ENCODE measurements around the gene CHAD.

DNA sequence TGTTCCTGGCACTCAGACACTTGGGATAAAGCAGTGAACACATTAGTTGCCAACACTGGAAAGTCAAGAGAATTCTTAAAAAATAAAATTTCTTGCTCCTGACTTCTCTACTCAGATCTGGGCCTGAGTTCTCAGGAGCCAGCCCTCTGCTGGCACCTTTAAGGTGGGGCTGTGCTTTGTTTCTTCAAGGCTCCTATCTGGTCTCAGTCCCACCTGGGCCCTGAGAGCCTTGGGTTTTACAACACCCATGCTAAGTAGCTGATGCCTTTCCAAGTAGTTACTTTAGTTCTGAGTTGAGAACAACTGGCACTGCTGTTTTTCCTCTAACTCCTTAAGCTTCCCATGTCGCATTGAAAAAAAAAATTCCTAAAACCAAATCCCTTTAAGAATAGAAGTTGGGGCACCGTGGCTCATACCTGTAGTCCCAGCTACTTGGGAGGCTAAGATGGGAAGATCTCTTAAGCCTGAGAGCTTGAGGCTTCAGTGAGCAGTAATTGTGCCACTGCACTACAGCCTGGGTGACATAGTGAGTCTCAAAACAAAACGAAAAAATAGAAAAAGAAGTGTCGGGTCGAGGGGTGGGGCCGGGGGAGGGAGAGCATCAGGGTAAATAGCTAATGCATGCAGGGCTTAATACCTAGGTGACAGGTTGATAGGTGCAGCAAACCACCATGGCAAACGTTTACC, 16.6 kb downstream of the CHAD start:
- no peak for TF ChIP-seq CTCF (IDR thresholded peaks at IDR 0.05)
- no peak for TF ChIP-seq POLR2A (IDR thresholded peaks at IDR 0.05)

Measured in testis (tissue), 2 donors.